ENCODE results near the gene ATXN7L1. TPM values are rescaled to one million over a fixed set of nuclear protein-coding genes. Genes with fewer than 3 reads are reported as not detected.

ATXN7L1 gene
- total and polyA plus RNA-seq, 5 donors from 2014 or later: 25.8 to 78.9 (median 26.8) TPM

GRCh38 chr7:105567821-105568220 lies 308.6 kb downstream of the ATXN7L1 start:
- peaks cover 50% of the 10 kb centered on the region for H3K36me3 ChIP-seq (ENCODE audit: control insufficient read depth, insufficient read depth, low read length)

GRCh38 chr7:105567024-105567423 lies 309.4 kb downstream of the ATXN7L1 start:
- Mint-ChIP-seq H3K27me3 (no peaks in the 10 kb centered on the region), H3K9me3 (no peaks in the 10 kb centered on the region), H3K4me3 (no peak overlapping the region), H3K36me3 (peaks cover 21% of the 10 kb centered on the region), H3K4me1 (peaks cover 0 to 13% (median 0%) of the 10 kb centered on the region in 4 donors), H3K27ac (no peak overlapping the region)
- Histone ChIP-seq H3K27ac (ENCODE audit: insufficient read depth, low read length, poor library complexity, severe bottlenecking) (no peak overlapping the region), H3K27me3 (ENCODE audit: control insufficient read depth, insufficient read depth, low read length) (no peaks in the 10 kb centered on the region), H3K4me3 (ENCODE audit: low read depth, low read length) (no peak overlapping the region), H3K36me3 (ENCODE audit: control insufficient read depth, insufficient read depth, low read length) (peaks cover 58% of the 10 kb centered on the region), H3K9me3 (ENCODE audit: control insufficient read depth in 2 of 2, low read length in 2 of 2) (no peaks in the 10 kb centered on the region), H3K4me1 (ENCODE audit: control insufficient read depth, insufficient read depth, low read length, poor library complexity, severe bottlenecking) (no peaks in the 10 kb centered on the region)
- DNase-seq (no peak), ATAC-seq (ENCODE audit: low read depth in 2 of 2) (no peak)

More at GRCh38 chr7:105567821-105568220, 308.6 kb downstream of the ATXN7L1 start:
- Histone ChIP-seq H3K4me1 (ENCODE audit: control insufficient read depth, insufficient read depth, low read length, poor library complexity, severe bottlenecking) (no peaks in the 10 kb centered on the region), H3K9me3 (ENCODE audit: control insufficient read depth in 2 of 2, low read length in 2 of 2) (no peaks in the 10 kb centered on the region), H3K27ac (ENCODE audit: insufficient read depth, low read length, poor library complexity, severe bottlenecking) (no peak overlapping the region), H3K27me3 (ENCODE audit: control insufficient read depth, insufficient read depth, low read length) (no peaks in the 10 kb centered on the region), H3K4me3 (ENCODE audit: low read depth, low read length) (no peak overlapping the region)
- ATAC-seq (ENCODE audit: low read depth in 2 of 2) (no peak), DNase-seq (no peak)
- Mint-ChIP-seq H3K4me3 (no peak overlapping the region), H3K9me3 (no peaks in the 10 kb centered on the region), H3K27ac (no peak overlapping the region), H3K4me1 (peaks cover 0 to 12% (median 0%) of the 10 kb centered on the region in 4 donors), H3K27me3 (no peaks in the 10 kb centered on the region), H3K36me3 (peaks cover 17% of the 10 kb centered on the region)

- Histone ChIP-seq H3K27ac (ENCODE audit: insufficient read depth, low read length, poor library complexity, severe bottlenecking) (no peak overlapping the region), H3K36me3 (ENCODE audit: control insufficient read depth, insufficient read depth, low read length) (peaks cover 66% of the 10 kb centered on the region), H3K27me3 (ENCODE audit: control insufficient read depth, insufficient read depth, low read length) (no peaks in the 10 kb centered on the region), H3K9me3 (ENCODE audit: control insufficient read depth in 2 of 2, low read length in 2 of 2) (no peaks in the 10 kb centered on the region), H3K4me1 (ENCODE audit: control insufficient read depth, insufficient read depth, low read length, poor library complexity, severe bottlenecking) (no peaks in the 10 kb centered on the region), H3K4me3 (ENCODE audit: low read depth, low read length) (no peak overlapping the region)
- ATAC-seq (ENCODE audit: low read depth in 2 of 2) (no peak), DNase-seq (no peak)
- peaks cover 0 to 13% (median 0%) of the 10 kb centered on the region in 4 donors for H3K4me1 Mint-ChIP-seq
- H3K9me3 Mint-ChIP-seq: no peaks in the 10 kb centered on the region
- no peak overlapping the region for H3K27ac Mint-ChIP-seq
- no peaks in the 10 kb centered on the region for H3K27me3 Mint-ChIP-seq
- peaks cover 23% of the 10 kb centered on the region for H3K36me3 Mint-ChIP-seq
- H3K4me3 Mint-ChIP-seq: no peak overlapping the region
These were observed 311.2 kb downstream of the ATXN7L1 start for GRCh38 chr7:105565190-105565589.

GRCh38 chr7:105559926-105560325 lies 316.5 kb downstream of the ATXN7L1 start:
- Histone ChIP-seq H3K27ac (ENCODE audit: insufficient read depth, low read length, poor library complexity, severe bottlenecking) (no peak overlapping the region), H3K4me3 (ENCODE audit: low read depth, low read length) (no peak overlapping the region), H3K36me3 (ENCODE audit: control insufficient read depth, insufficient read depth, low read length) (peaks cover 58% of the 10 kb centered on the region), H3K4me1 (ENCODE audit: control insufficient read depth, insufficient read depth, low read length, poor library complexity, severe bottlenecking) (no peaks in the 10 kb centered on the region), H3K27me3 (ENCODE audit: control insufficient read depth, insufficient read depth, low read length) (no peaks in the 10 kb centered on the region), H3K9me3 (ENCODE audit: control insufficient read depth in 2 of 2, low read length in 2 of 2) (no peaks in the 10 kb centered on the region)
- H3K27ac Mint-ChIP-seq: peak overlapping the region in 2 of 3 donors; percentile 74 to 79
- peaks cover 0 to 4% (median 0%) of the 10 kb centered on the region in 4 donors for H3K4me1 Mint-ChIP-seq
- ATAC-seq (ENCODE audit: low read depth in 2 of 2): no peak
- no peak for DNase-seq
- H3K4me3 Mint-ChIP-seq: no peak overlapping the region
- H3K36me3 Mint-ChIP-seq: peaks cover 19% of the 10 kb centered on the region
- no peaks in the 10 kb centered on the region for H3K27me3 Mint-ChIP-seq
- H3K9me3 Mint-ChIP-seq: no peaks in the 10 kb centered on the region

Other genes starting within 250 kb of the ATXN7L1 start
- 38.2 TPM for gene CDHR3, start 86.7 kb upstream of the ATXN7L1 start, total RNA-seq
- gene CDHR3, start 86.7 kb upstream of the ATXN7L1 start, polyA plus RNA-seq: 10 to 100 TPM in 1 of 4 donors, 1 to 10 TPM in 3; 5.6 to 13.0 (median 7.2) TPM
- gene SYPL1, start 235.7 kb upstream of the ATXN7L1 start, total RNA-seq: 37.8 TPM
- 10 to 100 TPM; 56.7 to 80.7 (median 69.8) TPM for gene SYPL1, start 235.7 kb upstream of the ATXN7L1 start, polyA plus RNA-seq

All from CD4-positive, CD25-positive, alpha-beta regulatory T cell (primary cell).